Activated effector memory CD4-positive, alpha-beta T cell treated with anti-CD3 and anti-CD28 coated beads, Interleukin-2, amount 50 U/mL, for 16 hours (primary cell): ENCODE data around the gene USP48.
A peak's percentile ranks its signal among the peaks of the same experiment; 100 is the strongest.
"Not testable (repeated sequence)": the region's sequence is repeated elsewhere in the genome, so short reads cannot be mapped to it uniquely, and the experiment has no call there.

Experiments used
- DNase-seq: peaks from one replicate; pipeline ENCODE4 v3.0.0-alpha.2; 2020

Gene USP48

DNA sequence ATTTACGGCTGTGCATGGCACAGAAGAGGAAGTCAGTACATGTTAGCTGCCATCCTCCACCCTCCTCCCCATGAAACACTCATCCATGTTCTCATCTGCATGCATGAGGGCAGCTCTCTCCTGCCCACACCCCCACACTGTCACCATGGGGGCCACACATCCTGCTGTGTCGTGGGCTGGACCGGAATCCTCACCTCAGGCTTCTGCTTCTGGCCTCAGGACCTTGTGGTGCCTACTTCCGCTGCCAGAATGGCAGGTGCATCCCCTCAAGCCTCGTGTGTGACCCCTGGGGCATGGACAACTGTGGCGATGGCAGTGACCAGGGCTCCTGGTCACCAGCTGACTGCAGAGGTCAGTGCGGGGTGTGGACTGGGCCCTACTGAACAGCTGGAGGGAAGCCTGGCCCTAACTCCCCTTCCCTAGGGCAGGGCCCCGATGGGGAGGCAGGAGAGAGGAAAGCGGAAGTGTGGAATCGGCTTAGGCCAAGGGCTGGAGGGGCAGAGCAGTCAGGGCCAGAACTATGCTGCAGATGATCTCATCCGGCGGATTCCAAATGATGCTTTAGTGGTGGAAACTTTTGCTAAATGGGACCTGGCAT, 32.9 kb upstream of the USP48 start:
- no peak for DNase-seq

DNA sequence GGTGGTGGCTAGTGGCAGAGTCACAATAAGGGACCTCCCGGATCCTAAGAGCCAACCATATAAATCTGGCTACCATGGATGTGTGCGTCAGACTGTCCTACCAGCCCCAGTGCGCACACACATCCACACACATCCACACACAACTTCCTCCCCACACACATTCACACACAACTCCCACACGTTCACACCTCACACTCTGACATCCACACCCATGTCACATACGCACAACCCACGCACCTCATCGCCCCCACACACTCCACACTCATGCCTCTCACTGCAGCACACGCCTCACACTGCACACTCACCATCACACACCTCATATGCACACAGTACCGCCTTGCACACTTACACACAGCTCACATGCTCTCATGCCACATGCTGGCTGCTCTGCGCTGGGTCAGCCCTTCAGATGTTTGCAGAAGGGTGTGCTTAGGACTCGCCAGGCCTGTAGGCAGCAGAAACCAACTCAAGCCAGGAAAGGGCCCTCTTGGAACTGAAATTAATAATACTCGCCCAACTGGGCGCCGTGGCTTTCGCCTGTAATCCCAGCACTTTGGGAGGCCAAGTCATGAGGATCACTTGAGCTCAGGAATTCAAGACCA, 32.1 kb upstream of the USP48 start:
- DNase-seq, result no peak

DNA sequence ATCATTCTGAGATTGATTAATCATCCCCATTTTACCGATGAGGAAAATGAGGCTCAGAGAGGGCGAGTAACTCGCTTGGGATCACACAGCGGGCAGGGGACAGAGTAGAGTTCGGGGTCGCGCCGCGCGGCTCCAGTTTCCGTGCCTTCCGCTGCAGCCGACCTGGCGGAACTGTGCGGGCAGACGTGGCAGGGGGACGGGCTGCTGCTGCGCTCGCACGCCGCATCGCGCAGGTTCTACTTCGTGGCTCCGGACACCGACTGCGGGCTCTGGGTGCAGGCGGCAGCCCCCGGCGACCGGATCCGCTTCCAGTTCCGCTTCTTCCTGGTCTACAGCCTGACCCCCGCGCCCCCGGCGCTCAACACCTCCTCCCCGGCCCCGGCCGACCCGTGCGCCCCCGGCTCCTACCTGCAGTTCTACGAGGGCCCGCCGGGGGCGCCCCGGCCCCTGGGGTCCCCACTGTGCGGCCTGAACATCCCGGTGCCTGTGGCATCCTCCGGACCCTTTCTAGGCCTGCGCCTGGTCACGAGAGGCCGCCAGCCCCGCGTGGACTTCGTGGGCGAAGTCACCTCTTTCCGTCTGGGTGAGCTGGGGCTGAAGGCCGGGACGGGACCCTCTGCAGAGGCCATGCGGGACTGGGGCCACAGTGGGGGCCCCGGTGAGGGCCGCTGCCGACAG, 31.4 kb upstream of the USP48 start:
- DNase-seq, result no peak

DNA sequence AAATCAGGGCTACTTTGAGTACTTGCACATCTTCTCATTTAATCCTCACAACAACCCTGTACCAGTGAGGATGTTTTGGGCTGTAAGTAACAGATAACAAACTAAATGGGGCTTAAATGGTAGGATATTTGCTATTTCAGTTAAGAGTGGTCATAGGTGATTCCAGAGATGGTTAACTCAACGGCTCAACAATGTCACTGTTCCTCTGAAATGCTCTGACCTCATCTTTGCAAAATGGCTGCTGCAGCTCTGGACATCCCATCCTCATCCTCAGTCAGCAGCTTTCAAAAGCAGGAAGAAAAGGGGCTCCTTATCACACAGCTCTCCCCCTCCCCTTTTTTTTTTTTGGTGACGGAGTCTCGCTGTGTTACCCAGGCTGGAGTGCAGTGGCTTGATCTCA, 30.6 kb upstream of the USP48 start:
- no peak for DNase-seq

DNA sequence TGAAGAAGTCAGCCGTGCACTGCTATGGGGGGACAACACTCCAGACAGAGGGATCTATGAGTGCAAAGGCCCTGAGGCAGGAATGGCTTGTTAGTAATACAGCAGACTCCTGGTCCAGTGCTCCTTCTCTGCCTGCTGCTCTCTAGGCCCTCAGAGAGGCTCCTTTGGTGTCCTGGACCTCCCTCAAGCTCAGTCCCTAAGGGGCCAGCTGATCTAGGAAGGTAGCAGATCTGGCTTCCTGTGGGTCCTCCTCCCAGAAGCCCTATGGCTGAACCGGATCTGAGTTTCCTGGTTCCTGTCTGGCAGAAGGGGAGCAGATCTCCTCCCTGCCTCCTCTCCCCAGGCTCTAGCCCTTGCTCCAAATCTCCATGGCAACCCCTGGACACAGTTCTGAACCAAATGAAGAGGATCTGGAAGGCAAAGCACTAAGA, 28.9 kb upstream of the USP48 start, which contains the start of gene LDLRAD2:
LDLRAD2 (plus strand) TSS at position 391 of the 431 bp plus-strand sequence. CDS start 187 bp downstream, outside the sequence.
- no peak for DNase-seq

DNA sequence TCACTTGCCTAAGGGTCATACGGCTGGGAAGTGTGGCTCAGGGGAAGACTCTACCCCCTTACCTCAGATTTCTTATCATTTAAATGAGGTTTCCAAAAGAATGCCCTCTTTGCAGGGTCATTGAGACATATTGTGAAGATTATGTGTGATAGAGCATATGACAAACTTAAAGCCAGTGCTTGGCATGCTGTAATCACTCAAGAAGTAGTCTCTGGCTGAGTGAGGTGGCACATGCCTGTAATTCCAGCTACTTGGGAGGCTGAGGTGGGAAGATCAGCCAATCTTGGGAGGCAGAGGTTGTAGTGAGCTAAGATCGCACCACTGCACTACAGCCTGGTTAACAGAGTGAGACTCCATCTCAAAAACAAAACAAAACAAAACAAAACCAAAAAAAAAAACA, 21.6 kb upstream of the USP48 start:
- no peak for DNase-seq

DNA sequence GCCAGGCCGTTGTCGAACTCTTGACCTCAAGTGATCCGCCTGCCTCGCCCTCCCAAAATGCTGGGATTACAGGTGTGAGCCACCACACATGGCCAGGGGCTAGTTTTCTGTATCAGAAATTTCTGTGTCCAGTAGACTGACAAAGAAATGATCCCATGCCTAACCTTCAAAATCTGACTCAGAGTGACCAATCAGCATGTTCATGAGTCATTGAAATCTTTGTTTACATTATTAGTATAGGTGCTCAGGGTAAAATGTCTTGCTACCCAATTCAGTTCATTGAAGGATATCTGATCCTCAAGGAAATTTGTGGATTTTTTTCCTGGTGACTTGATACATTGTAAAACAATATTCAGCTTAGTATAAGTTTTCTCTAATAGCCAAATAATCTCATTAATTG, 18.2 kb upstream of the USP48 start:
- DNase-seq, result no peak

DNA sequence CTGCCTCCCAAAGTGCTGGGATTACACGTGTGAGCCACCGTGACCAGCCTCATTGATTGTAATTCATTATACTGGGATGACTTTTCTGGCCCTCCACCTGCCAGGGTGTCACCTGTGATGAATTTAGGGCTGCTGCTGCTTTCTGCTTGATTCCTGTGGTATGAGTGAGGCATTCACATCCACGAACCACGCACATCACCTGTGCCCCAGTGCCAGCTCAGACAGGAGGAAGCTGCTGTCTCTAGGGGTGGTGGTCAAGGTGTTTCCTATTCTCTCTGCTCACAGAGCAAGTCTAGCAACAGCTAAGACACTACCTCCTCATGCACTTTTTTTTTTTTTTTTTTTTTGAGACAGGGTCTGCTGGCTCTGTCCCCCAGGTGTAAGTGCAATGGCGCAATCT, 16.8 kb upstream of the USP48 start:
- no peak for DNase-seq

DNA sequence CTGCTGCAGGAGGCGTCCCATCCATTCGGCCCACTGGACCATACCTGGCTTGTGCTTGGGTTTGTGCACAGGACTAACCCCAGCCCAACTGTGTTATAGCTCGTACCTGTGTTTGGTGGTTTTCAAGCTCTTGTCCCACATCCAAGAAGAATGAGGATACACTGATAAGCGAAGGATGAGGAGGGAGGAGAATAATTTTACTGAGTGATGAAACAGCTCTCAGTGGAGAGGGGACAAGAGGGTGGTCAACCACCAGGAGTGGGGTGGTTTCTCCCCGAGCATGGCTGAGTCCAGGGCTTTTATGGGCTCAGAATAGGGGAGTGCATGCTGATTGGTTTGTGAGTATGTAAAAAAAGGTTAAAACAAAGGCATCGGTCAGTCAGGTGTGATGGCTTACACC, 12.1 kb upstream of the USP48 start:
- no peak for DNase-seq

DNA sequence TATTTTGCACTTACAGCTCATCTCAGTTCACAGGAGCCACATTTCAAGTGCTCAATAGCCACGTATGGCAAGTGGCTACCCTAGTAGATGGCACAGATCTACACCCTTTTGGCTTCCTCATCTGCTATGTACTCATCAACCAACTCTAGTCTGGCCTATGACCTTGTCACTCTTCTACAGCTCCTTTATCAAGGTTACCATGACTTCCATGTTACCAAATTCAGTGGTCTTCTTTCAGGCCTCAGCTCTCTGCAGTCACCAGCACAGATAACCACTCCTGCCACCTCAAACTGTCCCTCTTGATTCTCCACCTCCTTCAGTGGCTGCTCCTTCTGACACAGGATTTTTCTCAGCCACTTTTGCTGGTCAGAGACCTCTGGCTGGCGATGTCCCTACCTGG, 11.7 kb upstream of the USP48 start:
- no peak for DNase-seq

DNA sequence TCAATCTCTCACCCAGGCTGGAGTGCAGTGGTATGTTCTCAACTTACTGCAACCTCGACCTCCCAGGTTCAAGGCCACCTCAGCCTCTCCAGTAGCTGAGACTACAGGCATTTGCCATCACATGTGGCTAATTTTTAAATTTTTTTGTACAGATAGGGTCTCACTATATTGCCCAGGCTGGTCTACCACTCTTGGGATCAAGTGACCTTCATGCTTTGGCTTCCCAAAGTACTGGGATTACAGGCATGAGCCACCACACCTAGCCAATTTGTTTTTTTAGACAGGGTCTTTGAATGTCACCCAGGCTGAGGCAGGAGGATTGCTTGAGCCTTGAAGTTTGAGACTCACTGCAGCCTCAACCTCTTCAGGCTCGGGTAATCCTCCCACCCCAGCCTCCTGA, 10.2 kb upstream of the USP48 start:
- DNase-seq, result no peak

DNA sequence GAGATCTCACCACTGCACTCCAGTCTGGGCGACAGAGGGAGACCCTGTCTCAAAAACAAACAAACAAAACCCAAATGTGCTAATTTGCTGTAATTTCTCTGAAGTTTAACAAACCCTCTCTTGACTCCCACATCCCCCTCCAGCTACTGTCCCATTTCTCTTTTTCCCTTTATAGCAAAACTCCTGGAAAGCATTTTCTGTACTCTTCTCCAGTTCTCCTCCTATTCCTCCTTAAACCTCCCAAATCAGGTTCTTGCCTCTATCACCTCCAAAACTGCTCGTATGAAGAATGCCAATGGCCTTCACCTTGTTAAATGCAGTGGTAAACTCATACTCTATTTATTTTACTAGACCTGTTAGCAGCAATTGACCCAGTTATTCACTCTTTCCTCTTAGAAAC, 3.7 kb upstream of the USP48 start:
- no peak for DNase-seq

DNA sequence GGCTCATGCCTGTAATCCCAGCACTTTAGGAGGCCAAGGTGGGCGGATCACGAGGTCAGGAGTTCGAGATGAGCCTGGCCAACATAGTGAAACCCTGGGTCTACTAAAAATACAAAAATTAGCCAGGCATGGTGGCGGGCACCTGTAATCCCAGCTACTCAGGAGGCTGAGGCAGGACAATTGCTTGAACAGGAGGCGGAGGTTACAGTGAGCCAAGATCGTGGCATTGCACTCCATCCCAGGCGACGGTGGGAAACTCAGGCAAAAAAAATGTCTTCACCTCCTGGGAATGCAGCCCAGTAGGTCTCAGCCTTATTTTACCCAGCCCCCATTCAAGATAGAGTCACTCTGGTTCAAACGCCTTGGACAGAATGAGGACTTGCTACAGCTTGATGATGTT, 2.8 kb upstream of the USP48 start:
- not testable (repeated sequence) for DNase-seq

DNA sequence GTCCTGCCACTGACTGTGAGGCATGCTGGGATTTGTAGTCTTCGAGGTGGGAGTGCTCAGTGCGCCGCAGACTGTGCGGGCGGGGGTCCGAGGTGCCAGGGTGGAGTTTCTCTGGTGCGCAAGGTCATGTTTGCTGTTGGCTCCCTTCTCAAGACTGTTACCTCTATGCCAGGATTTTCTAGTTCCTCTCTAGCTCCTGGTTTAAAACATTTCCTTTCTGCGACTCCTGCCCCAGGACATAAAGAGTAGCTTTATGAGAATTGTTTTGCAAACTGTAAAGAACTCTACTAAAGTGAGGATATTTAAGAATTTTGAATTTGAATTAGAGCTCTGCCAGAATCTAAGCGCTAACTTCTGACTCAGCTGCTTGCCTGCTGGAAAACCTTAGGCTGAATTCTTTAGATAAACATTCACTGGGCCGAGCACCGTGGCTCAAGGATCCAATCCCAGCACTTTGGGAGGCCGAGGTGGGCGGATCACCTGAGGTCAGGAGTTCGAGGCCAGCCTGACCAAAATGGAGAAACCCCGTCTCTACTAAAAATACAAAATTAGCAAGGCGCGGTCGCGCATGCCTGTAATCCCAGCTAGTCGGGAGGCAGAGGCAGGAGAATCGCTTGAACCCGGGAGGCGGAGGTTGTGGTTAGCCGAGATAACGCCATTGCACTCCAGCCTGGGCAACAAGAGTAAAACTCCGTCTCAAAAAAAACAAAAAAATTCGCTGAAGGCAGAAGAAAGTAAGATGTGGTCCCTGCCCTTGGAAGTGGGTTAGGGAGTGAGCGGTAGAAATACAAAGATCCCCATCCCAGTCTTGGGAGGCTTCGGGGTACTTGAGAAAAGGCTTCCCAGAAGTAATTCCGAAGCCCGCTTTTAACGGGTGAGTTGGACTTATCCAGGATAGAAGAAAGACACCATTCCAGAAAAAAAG, 992 bp upstream of the USP48 start:
- peak; percentile 63 for DNase-seq

DNA sequence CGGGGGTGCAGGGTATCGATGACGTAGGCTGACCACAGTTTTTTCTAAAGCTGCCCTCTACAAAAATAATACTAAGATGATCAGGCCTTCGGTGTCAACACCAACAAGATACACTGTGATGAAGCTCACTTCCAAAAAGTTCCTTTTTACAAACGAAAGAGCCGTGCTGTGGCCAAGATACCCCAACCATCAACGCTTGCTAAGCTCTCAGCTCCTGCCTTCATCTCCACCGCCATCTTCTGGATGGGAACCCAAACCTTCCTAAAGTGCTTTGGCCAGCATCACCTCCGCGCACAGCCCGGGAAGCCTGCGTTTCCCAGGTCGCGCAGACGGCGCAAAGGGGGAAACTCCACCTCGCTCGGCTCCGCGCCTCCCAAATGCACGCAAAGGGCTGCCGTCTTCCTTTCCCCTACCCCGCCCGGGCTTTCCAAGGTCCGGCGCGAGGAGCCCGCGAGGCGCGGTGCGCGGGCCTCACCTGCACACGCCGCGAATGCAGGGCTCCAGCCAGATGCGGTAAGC, 541 bp downstream of the USP48 start:
- peak; percentile 83 for DNase-seq

DNA sequence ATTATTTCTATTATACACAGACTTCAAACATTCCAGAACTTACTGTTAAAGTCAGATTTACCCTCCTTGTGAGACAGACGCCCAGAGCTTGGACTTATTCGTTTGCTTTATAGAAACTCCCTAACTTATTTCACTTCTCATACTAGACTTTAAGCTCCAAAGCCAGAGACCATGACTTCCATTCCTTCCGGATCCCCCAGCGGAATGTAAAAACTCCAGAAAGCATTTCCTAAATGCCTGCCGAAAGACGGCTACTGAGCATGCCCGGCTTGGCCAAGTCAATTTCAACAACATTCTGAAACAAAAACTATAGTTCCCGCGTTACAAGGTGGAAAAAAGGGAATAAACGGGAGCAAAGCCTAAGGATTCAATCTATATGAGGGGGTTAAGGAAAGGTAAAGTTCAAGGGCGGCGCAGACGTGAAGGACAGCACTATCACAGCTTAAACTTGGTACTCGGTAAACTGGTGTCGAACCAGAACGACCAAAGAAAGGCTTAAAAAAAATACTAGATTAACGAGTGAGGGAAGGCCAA, 1.1 kb downstream of the USP48 start:
- no peak for DNase-seq

DNA sequence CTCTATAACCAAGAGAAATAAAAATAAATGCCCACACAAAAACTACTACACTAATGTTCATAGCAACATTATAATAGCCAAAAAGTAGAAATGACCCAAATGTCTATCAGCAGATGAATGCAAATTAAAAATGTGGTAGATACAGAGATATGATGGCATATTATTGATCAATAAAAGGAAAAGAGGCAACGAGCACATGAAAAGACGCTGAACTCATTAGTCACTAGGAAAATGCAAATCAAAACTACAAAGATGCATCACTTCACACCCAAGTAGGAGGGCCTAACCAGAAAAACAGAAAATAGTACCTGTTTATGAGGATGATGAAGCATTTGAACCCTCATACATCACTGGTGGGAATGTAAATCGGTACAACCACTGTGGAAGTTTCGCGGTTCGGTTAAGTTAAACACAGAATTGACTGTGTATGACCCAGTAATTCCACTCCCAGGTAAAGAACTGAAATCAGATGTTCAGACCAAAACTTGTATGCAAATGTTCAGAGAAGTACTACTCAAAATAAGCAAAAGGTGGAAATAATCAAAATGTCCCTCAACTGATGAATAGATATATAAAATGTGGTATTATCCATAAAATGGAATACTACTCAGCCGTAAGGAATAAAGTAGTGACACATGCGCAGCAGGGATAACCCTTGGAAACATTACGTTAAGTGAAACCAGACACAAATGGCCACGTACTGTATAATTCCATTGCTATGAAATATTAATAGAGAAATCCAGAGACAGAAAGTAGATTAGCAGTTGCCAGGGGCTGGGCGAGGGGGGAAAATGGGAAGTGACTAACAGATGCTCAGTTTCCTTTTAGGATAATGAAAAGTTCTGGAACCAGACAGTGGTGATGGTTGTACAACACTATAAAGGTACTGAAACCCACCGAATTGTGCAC, 3.1 kb downstream of the USP48 start:
- peak; percentile 73 for DNase-seq

DNA sequence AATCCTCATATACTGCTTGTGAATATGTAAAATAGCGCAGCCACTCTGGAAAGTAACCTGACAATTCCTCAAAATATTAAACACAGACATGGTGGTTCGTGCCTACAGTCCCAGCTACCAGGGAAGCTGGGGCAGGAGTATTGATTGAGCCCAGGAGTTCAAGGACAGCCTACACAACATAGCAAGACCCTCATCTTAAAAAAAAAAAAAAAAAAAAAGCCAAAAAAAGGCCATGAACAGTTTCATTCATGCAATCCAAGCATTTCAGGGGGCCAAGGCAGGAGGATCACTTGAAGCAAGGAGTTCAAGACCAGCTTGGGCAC, 4.6 kb downstream of the USP48 start:
- DNase-seq, result no peak

DNA sequence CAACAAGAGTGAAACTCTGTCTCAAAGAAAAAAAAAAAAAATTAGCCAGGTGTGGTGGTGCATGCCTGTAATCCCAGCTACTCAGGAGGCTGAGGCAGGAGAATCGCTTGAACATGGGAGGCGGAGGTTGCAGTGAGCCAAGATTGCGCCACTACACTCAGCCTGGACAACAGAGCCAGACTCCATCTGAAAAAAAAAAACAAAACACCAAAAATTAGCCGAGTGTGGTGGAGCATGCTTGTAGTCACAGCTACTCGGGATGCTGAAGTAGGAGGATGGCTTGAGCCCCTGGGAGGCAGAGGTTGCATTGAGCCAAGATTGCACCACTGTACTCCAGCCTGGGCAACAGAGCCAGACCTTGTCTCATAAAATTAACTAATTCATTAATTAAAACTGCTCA, 6.0 kb downstream of the USP48 start:
- not testable (repeated sequence) for DNase-seq

DNA sequence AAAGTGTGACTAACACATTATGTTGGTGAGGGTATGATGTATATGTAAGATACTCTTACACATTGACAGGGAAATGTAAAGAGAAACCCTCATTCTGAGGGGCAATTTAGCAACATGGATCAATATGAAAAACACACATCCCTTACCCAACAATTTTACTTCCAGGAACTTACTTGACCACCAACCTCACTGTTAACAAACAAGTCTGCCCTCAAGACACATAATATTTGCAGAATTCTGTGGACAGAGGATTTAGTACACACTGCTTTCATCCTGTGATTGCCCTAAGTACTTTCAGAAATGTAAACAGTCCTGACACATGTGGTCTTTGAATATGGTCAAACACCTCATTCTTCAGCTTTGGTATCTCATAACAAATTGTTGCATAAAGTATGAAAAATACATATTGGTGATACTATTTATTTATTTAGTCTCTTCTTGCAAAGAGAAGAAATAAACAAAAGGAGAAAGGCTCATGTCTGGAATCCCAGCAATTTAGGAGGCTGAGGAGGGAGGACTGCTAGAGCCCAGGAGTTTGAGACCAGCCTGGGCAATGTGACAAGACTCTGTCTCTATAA, 6.9 kb downstream of the USP48 start:
- no peak for DNase-seq

DNA sequence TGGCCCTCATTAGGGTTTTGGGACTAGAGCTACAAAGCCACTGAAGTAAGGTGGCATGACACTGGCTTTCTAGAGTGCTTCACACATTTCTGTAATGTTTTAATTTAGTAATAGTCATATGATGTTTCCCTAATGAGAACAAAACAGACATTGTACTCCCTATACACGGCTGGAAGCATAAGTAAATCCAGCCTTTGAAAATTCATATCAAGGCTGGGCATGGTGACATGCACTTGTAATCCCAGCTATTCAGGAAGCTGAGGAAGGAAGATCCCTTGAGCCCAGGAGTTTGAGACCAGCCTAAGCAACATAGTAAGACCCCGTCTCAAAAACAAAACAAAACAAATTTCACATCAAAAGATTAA, 7.4 kb downstream of the USP48 start:
- no peak for DNase-seq
